Left lung (tissue), 10 donors: Measurements from ENCODE around the gene EXOC4. TPM values are rescaled to one million over a fixed set of nuclear protein-coding genes. Genes with fewer than 3 reads are reported as not detected.

Experiments used
- ATAC-seq: fragments of 200-7000 bp; cut with Tn5 transposase; one replicate; pipeline ENCODE4 v1.9.1; 2020; ENCODE audit warnings: moderate library complexity
- DNase-seq, 4 donors: peaks; one replicate each; pipeline ENCODE4 v3.0.0-alpha.2; 2013 to 2020
- H3K27ac ChIP-seq, 2 donors: fragments of 200-600 bp; sonication (generic) in 1 of 2; one replicate each; pipeline versions ENCODE4 v1.5.0 to v1.8.0; 2020 to 2021
- H3K27me3 ChIP-seq, 2 donors: fragments of 200-600 bp; sonication (generic) in 1 of 2; one replicate each; pipeline versions ENCODE4 v1.5.0 to v1.8.0; 2020 to 2021
- H3K36me3 ChIP-seq, 2 donors: fragments of 200-600 bp; sonication (generic) in 1 of 2; one replicate each; pipeline versions ENCODE4 v1.5.0 to v1.8.0; 2020 to 2021
- H3K4me1 ChIP-seq, 2 donors: fragments of 200-600 bp; one replicate each; pipeline ENCODE4 v1.8.0; 2021
- H3K4me3 ChIP-seq, 2 donors: fragments of 200-600 bp; sonication (generic) in 1 of 2; one replicate each; pipeline versions ENCODE4 v1.5.0 to v1.8.0; 2020 to 2021; ENCODE audit warnings: mild to moderate bottlenecking in 1 of 2
- H3K9me3 ChIP-seq, 2 donors: fragments of 200-600 bp; sonication (generic) in 1 of 2; one replicate each; pipeline versions ENCODE4 v1.5.0 to v1.8.0; 2020 to 2021
- intact Hi-C, 2 donors: fragments of 100-400 bp; cut with DNase I; formaldehyde crosslinking; loops; one replicate each; pipeline versions ENCODE4 v1.11.2 to v1.14.2; 2022
- polyA plus RNA-seq, 6 donors: library from polyadenylated mRNA; unstranded; fragments of 120-200 nt; gene quantifications; one replicate each; pipeline ENCODE4 v1.2.1, GENCODE V29; 2013; ENCODE audit not compliant: insufficient read length in 6 of 6
- total RNA-seq, 2 donors: library from RNA; stranded (reverse); fragmentation: NEBNext Ultra II Directional; extraction: Animal tissue kit (Norgen Biotek cat#: 25700); gene quantifications; one replicate each; pipeline ENCODE4 v1.2.1, GENCODE V29; 2021
- TF ChIP-seq, protein P1 (sequence below), 2 donors: fragments of 200-600 bp; sonication (generic) in 1 of 2; IDR thresholded peaks; one replicate each; pipeline versions ENCODE4 v1.5.0 to v1.8.0; 2021; ENCODE audit warnings: antibody characterized with exemption in 2 of 2
- donor health status: DM: no; HTN: yes; CAD: no.
- donor health status: DM: no; HTN: no; CAD: no.

The EXOC4 gene
- total and polyA plus RNA-seq, 8 donors: 52.5 to 79.4 (median 65.9) TPM

DNA sequence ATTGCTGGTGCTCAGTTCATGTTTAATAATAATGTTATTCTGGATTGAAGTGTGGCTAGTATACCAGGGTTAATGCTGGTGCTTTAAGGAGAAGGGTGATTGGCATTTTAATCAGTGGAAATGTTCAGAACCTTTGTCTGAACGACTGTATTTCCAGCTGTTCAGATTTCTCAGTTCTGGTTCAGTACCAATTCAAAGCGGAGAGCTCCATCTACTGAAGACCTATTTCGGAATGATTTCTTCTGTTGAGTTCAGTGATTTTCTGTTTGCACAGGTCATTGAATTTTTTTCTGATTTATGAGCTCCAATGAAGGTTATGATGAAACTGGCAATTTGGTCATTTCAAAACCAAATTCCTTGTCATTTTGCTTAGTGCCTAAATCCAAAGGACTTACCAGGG lies 160.1 kb downstream of the EXOC4 start:
- DNase-seq: no peak
- Histone ChIP-seq H3K36me3 (no peaks in the 10 kb centered on the region), H3K27ac (no peak overlapping the region), H3K9me3 (no peaks in the 10 kb centered on the region), H3K4me3 (no peak overlapping the region), H3K4me1 (no peaks in the 10 kb centered on the region), H3K27me3 (no peaks in the 10 kb centered on the region)
- ATAC-seq: no peak
- intact Hi-C loops: no loop called here
- TF ChIP-seq, protein P1, sequence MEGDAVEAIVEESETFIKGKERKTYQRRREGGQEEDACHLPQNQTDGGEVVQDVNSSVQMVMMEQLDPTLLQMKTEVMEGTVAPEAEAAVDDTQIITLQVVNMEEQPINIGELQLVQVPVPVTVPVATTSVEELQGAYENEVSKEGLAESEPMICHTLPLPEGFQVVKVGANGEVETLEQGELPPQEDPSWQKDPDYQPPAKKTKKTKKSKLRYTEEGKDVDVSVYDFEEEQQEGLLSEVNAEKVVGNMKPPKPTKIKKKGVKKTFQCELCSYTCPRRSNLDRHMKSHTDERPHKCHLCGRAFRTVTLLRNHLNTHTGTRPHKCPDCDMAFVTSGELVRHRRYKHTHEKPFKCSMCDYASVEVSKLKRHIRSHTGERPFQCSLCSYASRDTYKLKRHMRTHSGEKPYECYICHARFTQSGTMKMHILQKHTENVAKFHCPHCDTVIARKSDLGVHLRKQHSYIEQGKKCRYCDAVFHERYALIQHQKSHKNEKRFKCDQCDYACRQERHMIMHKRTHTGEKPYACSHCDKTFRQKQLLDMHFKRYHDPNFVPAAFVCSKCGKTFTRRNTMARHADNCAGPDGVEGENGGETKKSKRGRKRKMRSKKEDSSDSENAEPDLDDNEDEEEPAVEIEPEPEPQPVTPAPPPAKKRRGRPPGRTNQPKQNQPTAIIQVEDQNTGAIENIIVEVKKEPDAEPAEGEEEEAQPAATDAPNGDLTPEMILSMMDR (IDR thresholded peaks at IDR 0.05): no peak

DNA sequence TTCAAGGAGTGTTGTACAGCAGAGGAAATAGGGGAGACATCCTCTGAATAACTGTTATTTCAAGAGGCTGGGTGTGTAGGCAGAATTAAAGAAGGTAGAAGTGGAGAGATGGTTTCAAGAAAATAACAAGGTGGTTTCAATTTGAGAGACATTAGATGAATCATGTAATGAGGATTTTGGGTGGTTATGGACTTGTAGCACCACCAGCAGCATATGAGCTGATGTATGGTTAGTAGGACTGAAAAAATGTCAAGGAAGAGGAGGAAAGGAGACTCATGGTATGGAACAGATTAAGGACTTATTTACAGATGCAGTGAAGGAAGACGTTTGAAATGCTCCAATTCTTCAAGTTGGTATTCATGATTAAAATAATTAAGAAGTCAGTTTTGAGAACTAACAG lies 166.2 kb downstream of the EXOC4 start:
- Histone ChIP-seq H3K4me3 (no peak overlapping the region), H3K9me3 (peaks cover 0 to 4% of the 10 kb centered on the region in 2 donors), H3K27me3 (no peaks in the 10 kb centered on the region), H3K4me1 (no peaks in the 10 kb centered on the region), H3K36me3 (no peaks in the 10 kb centered on the region), H3K27ac (no peak overlapping the region)
- DNase-seq (no peak), ATAC-seq (no peak)
- intact Hi-C loops: no loop called here
- TF ChIP-seq, protein P1 (IDR thresholded peaks at IDR 0.05): no peak

DNA sequence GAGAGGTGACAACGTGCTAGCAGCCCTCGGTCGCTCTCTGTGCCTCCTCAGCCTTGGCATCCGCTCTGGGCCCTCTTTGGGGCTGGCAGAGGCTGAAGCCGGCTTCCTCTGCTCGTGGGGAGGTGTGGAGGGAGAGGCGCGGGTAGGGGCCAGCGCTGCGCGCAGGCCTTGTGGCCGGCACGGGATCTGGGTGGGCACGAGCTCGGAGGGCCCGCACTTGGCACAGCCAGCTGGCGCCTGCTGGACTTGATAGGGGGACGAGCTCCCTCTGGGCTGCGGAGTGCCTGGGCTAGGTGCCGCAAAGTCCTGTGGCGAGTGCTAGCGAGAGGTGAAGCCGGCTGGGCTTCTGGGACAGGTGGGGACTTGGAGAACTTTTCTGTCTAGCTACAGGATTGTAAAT lies 170.7 kb downstream of the EXOC4 start:
- TF ChIP-seq, protein P1 (IDR thresholded peaks at IDR 0.05): no peak
- Histone ChIP-seq H3K4me1 (no peaks in the 10 kb centered on the region), H3K27me3 (no peaks in the 10 kb centered on the region), H3K9me3 (peaks cover 0 to 4% of the 10 kb centered on the region in 2 donors), H3K4me3 (no peak overlapping the region), H3K36me3 (no peaks in the 10 kb centered on the region), H3K27ac (no peak overlapping the region)
- intact Hi-C loops: no loop called here
- no peak for ATAC-seq
- peak in 1 of 4 donors; percentile 73 for DNase-seq

DNA sequence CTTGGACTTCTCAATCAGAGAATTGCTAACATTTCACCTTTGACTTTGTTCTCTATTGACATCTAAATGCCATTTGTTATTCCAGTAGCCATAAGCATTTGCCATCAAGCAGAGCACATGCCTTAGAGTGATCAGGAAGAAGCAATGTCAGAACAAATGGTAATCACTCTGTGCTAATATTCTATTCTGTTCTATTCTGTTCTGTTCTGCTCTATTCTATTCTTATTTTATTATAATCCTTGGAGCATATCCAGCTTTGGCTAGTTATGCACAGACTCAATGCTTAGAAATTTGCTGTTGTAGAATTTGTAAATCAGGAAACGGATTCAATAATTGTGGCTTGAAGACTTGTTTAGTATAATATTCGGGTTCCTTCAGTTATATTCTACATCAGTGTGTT lies 175.4 kb downstream of the EXOC4 start:
- H3K4me3 ChIP-seq: no peak overlapping the region
- ATAC-seq (no peak), DNase-seq (no peak)
- peaks cover 0 to 4% of the 10 kb centered on the region in 2 donors for H3K9me3 ChIP-seq
- intact Hi-C loops: no loop called here
- no peaks in the 10 kb centered on the region for H3K4me1 ChIP-seq
- TF ChIP-seq, protein P1 (IDR thresholded peaks at IDR 0.05): no peak
- no peaks in the 10 kb centered on the region for H3K36me3 ChIP-seq
- H3K27ac ChIP-seq: no peak overlapping the region
- H3K27me3 ChIP-seq: no peaks in the 10 kb centered on the region

DNA sequence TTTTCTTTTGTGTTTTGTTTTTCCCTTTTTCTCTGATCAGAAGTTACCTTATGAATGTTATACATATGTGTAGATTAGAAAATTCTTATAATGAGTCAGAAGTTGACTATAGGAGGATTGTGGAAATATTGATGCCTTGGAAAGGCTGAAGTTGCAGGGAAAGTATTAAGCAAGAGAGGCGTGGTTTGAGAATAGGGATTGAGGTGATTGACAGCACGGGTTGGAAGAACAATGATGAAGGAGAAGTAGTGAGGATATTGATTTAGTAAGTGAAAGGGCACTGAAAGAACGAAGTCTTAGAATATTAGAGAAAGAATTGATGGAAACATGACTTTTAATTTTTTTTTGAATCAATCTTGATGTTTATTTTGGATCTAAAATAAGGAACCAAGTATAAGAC lies 176.0 kb downstream of the EXOC4 start:
- no peak for DNase-seq
- TF ChIP-seq, protein P1 (IDR thresholded peaks at IDR 0.05): no peak

More for the DNA sequence above, 176.0 kb downstream of the EXOC4 start:
- Histone ChIP-seq H3K4me3 (no peak overlapping the region), H3K4me1 (no peaks in the 10 kb centered on the region), H3K27me3 (no peaks in the 10 kb centered on the region), H3K36me3 (no peaks in the 10 kb centered on the region), H3K27ac (no peak overlapping the region), H3K9me3 (no peaks in the 10 kb centered on the region)
- no peak for ATAC-seq
- intact Hi-C loops: no loop called here
